OCI-LY1 (cell line): Measurements from ENCODE around the gene SMOC2.

Experiments
- H2AFZ ChIP-seq: fragments of 200-600 bp; sonication (generic), shearing (Covaris generic); 2 replicates; pipeline ENCODE4 v1.6.0; 2014; ENCODE audit warnings: antibody characterized with exemption, mild to moderate bottlenecking, low read length
- H3F3A ChIP-seq: fragments of 200-600 bp; sonication (generic), shearing (Covaris generic); 2 replicates; pipeline ENCODE4 v1.6.0; 2014; ENCODE audit warnings: mild to moderate bottlenecking, antibody characterized with exemption, low read length, moderate library complexity; ENCODE audit not compliant: insufficient read depth
- H3K27ac ChIP-seq: fragments of 200-600 bp; sonication (generic); 2 replicates; pipeline ENCODE4 v1.5.1; 2014; ENCODE audit warnings: low read length, mixed run types, mild to moderate bottlenecking, low read depth; ENCODE audit not compliant: poor library complexity, severe bottlenecking
- H3K27me3 ChIP-seq: fragments of 200-600 bp; sonication (generic); 2 replicates; pipeline ENCODE4 v1.6.0; 2014; ENCODE audit warnings: antibody characterized with exemption, mild to moderate bottlenecking, low read length, moderate library complexity; ENCODE audit not compliant: insufficient read depth
- H3K36me3 ChIP-seq: fragments of 200-600 bp; sonication (generic); 2 replicates; pipeline ENCODE4 v1.6.1; 2014; ENCODE audit warnings: mild to moderate bottlenecking, antibody characterized with exemption, low read length, moderate library complexity, mixed read lengths; ENCODE audit not compliant: insufficient read depth
- H3K4me1 ChIP-seq: fragments of 200-600 bp; sonication (generic); 2 replicates; pipeline ENCODE4 v1.5.1; 2014; ENCODE audit warnings: mild to moderate bottlenecking, low read length, moderate library complexity; ENCODE audit not compliant: insufficient read depth, severe bottlenecking
- H3K4me2 ChIP-seq: fragments of 200-600 bp; sonication (generic), shearing (Covaris generic); 2 replicates; pipeline ENCODE4 v1.6.1; 2014; ENCODE audit warnings: low read length
- H3K4me3 ChIP-seq: fragments of 200-600 bp; sonication (generic); 2 replicates; pipeline ENCODE4 v1.5.1; 2014; ENCODE audit warnings: low read length, low read depth, mild to moderate bottlenecking, mixed read lengths; ENCODE audit not compliant: poor library complexity, severe bottlenecking
- H3K79me2 ChIP-seq: fragments of 200-600 bp; shearing (Covaris generic); 2 replicates; pipeline ENCODE4 v1.6.1; 2016; ENCODE audit warnings: mixed run types, low read length, mixed read lengths; ENCODE audit not compliant: insufficient read depth
- H3K9ac ChIP-seq: fragments of 200-600 bp; sonication (generic), shearing (Covaris generic); 2 replicates; pipeline ENCODE4 v1.6.1; 2014; ENCODE audit warnings: mild to moderate bottlenecking, low read length, mixed read lengths
- H3K9me2 ChIP-seq: fragments of 200-600 bp; sonication (generic), shearing (Covaris generic); 2 replicates; pipeline ENCODE4 v1.6.1; 2014; ENCODE audit warnings: low read depth, mild to moderate bottlenecking, low read length, mixed read lengths
- H3K9me3 ChIP-seq: fragments of 200-600 bp; shearing (Covaris generic); 2 replicates; pipeline ENCODE4 v1.6.1; 2014; ENCODE audit warnings: low read length, mixed read lengths
- H4K20me1 ChIP-seq: fragments of 200-600 bp; sonication (generic), shearing (Covaris generic); 2 replicates; pipeline ENCODE4 v1.6.0; 2016; ENCODE audit warnings: mild to moderate bottlenecking, low read length; ENCODE audit not compliant: insufficient read depth
- EZH2 ChIP-seq: fragments of 200-600 bp; sonication (generic), shearing (Covaris generic); IDR thresholded peaks from 2 replicates; pipeline ENCODE4 v1.8.0; 2017; ENCODE audit warnings: borderline replicate concordance, mixed run types, mild to moderate bottlenecking, antibody characterized with exemption, low read length, moderate library complexity, mixed read lengths
- TF ChIP-seq, protein P1 (sequence below): fragments of 200-600 bp; sonication (generic), shearing (Covaris generic); IDR thresholded peaks from 2 replicates; pipeline ENCODE4 v1.5.1; 2017; ENCODE audit warnings: mild to moderate bottlenecking, antibody characterized with exemption, low read length, moderate library complexity, mixed read lengths

SMOC2 gene

DNA sequence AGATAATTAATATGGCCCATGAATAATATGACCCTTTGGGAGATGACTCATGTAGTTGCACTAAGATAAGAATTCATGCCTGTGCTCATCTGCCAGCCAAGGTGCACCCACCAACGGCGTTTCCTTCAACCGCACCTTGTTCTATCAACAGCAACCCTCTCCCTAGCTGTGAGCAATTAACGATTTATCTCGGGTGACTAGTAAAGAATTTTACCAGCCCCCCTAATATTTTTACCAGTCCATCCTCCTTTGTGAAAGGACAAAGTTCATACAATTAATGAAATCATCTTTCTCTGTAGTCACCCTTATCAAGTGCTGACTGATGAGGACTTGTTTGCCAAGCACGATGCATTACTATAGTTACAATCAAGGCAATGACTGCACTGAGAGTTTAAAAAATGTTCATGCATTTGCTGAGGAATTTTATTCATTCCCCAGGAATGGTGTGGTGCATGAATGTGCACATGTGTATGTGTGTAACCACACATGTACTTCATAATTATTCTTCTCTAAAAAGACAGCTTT is 118.7 kb downstream of the SMOC2 start:
- no peak overlapping the region for H3K9ac ChIP-seq
- H3K79me2 ChIP-seq = no peaks in the 10 kb centered on the region
- no peaks in the 10 kb centered on the region for H3K36me3 ChIP-seq
- H3K9me3 ChIP-seq = no peaks in the 10 kb centered on the region
- no peaks in the 10 kb centered on the region for H3F3A ChIP-seq
- H3K9me2 ChIP-seq = no peaks in the 10 kb centered on the region
- H2AFZ ChIP-seq = no peak overlapping the region
- H3K27ac ChIP-seq = no peak overlapping the region
- H3K27me3 ChIP-seq = no peaks in the 10 kb centered on the region
- H3K4me2 ChIP-seq = no peak overlapping the region
- H4K20me1 ChIP-seq = no peaks in the 10 kb centered on the region
- H3K4me3 ChIP-seq = no peak overlapping the region
- no peak for TF ChIP-seq EZH2
- TF ChIP-seq, protein P1, sequence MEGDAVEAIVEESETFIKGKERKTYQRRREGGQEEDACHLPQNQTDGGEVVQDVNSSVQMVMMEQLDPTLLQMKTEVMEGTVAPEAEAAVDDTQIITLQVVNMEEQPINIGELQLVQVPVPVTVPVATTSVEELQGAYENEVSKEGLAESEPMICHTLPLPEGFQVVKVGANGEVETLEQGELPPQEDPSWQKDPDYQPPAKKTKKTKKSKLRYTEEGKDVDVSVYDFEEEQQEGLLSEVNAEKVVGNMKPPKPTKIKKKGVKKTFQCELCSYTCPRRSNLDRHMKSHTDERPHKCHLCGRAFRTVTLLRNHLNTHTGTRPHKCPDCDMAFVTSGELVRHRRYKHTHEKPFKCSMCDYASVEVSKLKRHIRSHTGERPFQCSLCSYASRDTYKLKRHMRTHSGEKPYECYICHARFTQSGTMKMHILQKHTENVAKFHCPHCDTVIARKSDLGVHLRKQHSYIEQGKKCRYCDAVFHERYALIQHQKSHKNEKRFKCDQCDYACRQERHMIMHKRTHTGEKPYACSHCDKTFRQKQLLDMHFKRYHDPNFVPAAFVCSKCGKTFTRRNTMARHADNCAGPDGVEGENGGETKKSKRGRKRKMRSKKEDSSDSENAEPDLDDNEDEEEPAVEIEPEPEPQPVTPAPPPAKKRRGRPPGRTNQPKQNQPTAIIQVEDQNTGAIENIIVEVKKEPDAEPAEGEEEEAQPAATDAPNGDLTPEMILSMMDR = no peak
- no peaks in the 10 kb centered on the region for H3K4me1 ChIP-seq

- H3K36me3 ChIP-seq = no peaks in the 10 kb centered on the region
- no peak overlapping the region for H3K4me2 ChIP-seq
- no peak overlapping the region for H2AFZ ChIP-seq
- no peak overlapping the region for H3K9ac ChIP-seq
- no peaks in the 10 kb centered on the region for H3K9me2 ChIP-seq
- no peaks in the 10 kb centered on the region for H4K20me1 ChIP-seq
- no peaks in the 10 kb centered on the region for H3K79me2 ChIP-seq
- H3F3A ChIP-seq = no peaks in the 10 kb centered on the region
- TF ChIP-seq EZH2 = no peak
- TF ChIP-seq, protein P1 = no peak
- H3K27ac ChIP-seq = no peak overlapping the region
- no peak overlapping the region for H3K4me3 ChIP-seq
- H3K27me3 ChIP-seq = no peaks in the 10 kb centered on the region; the same call in 1 of the 2 replicates
- H3K4me1 ChIP-seq = no peaks in the 10 kb centered on the region
- no peaks in the 10 kb centered on the region for H3K9me3 ChIP-seq
Observed at GRCh38 chr6:168560126-168560525, 119.1 kb downstream of the SMOC2 start.

DNA sequence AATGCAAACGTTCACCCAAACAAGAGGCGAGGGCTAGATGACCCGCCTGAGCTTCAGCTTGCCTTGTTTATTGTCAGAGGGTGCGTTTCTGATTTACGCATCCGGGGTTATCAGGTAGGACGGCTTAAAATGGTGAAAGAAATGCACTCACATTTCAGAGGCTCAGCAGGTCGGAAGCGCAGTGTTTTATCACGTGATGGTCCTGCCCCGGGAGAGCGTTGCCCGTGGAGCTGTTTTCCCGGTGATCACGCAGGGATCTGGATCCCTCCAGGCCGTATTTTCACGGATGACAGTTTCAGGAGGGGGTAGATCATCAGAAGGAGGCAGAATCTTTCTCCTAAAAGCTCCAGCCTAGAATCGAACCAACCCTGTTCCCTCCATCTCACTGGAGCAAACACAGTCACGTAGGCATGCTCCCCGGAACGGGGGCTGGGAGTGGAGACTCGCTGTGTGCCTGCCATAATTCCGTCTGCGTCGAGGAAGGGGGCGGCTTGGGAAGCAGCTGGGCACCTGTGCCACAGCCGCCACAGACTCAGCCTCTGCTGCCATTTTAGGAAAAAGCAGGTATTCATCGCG is 121.7 kb downstream of the SMOC2 start:
- no peaks in the 10 kb centered on the region for H3K9me3 ChIP-seq
- H3K9ac ChIP-seq = no peak overlapping the region
- H3K27ac ChIP-seq = no peak overlapping the region
- TF ChIP-seq, protein P1 = no peak
- TF ChIP-seq EZH2 = no peak
- no peaks in the 10 kb centered on the region for H3F3A ChIP-seq
- H3K4me1 ChIP-seq = no peaks in the 10 kb centered on the region
- H3K79me2 ChIP-seq = no peaks in the 10 kb centered on the region
- H3K27me3 ChIP-seq = no peaks in the 10 kb centered on the region; the same call in 1 of the 2 replicates
- H3K4me2 ChIP-seq = no peak overlapping the region
- H2AFZ ChIP-seq = no peak overlapping the region
- no peak overlapping the region for H3K4me3 ChIP-seq
- H4K20me1 ChIP-seq = no peaks in the 10 kb centered on the region
- H3K36me3 ChIP-seq = no peaks in the 10 kb centered on the region
- no peaks in the 10 kb centered on the region for H3K9me2 ChIP-seq
